CD4-positive, alpha-beta T cell treated with Interleukin-17A for 4 hours (primary cell): ENCODE data around the gene BCL2A1.
"Not testable (repeated sequence)": the region's sequence is repeated elsewhere in the genome, so short reads cannot be mapped to it uniquely, and the experiment has no call there.

Experiments
- DNase-seq: peaks from one replicate; pipeline ENCODE4 v3.0.0-alpha.2; 2020; ENCODE audit warnings: mixed read lengths

The BCL2A1 gene

GRCh38 chr15:79956354-79956939 is 14.5 kb downstream of the BCL2A1 start:
- DNase-seq, result no peak

- no peak for DNase-seq
Measured at GRCh38 chr15:79954661-79955060, 16.3 kb downstream of the BCL2A1 start.

- no peak for DNase-seq
Measured at GRCh38 chr15:79953951-79954444, 17.0 kb downstream of the BCL2A1 start.

GRCh38 chr15:79952329-79952728 is 18.7 kb downstream of the BCL2A1 start:
- DNase-seq, result no peak

- no peak for DNase-seq
Measured at GRCh38 chr15:79950247-79950646, 20.7 kb downstream of the BCL2A1 start.

GRCh38 chr15:79948761-79949160 is 22.2 kb downstream of the BCL2A1 start:
- no peak for DNase-seq

- no peak for DNase-seq
Measured at GRCh38 chr15:79948095-79948695, 22.8 kb downstream of the BCL2A1 start.

GRCh38 chr15:79947009-79947408 is 24.0 kb downstream of the BCL2A1 start:
- no peak for DNase-seq

GRCh38 chr15:79944622-79945021 is 26.4 kb downstream of the BCL2A1 start:
- DNase-seq, result no peak

- no peak for DNase-seq
Measured at GRCh38 chr15:79943820-79944219, 27.2 kb downstream of the BCL2A1 start.

GRCh38 chr15:79942741-79943481 is 28.1 kb downstream of the BCL2A1 start:
- no peak for DNase-seq

GRCh38 chr15:79939399-79939798 is 31.6 kb downstream of the BCL2A1 start:
- DNase-seq, result no peak

- DNase-seq, result no peak
Measured at GRCh38 chr15:79938143-79938542, 32.9 kb downstream of the BCL2A1 start.

- not testable (repeated sequence) for DNase-seq
Measured at GRCh38 chr15:79935556-79936201, 35.3 kb downstream of the BCL2A1 start.

GRCh38 chr15:79933231-79933630 is 37.8 kb downstream of the BCL2A1 start:
- DNase-seq, result no peak

- DNase-seq, result no peak
Measured at GRCh38 chr15:79932447-79932846, 38.5 kb downstream of the BCL2A1 start.

- no peak for DNase-seq
Measured at GRCh38 chr15:79930516-79930915, 40.5 kb downstream of the BCL2A1 start.

GRCh38 chr15:79929412-79929811 is 41.6 kb downstream of the BCL2A1 start:
- DNase-seq, result no peak

- not testable (repeated sequence) for DNase-seq
Measured at GRCh38 chr15:79926116-79926515, 44.9 kb downstream of the BCL2A1 start.

- no peak for DNase-seq
Measured at GRCh38 chr15:79924379-79924778, 46.6 kb downstream of the BCL2A1 start.

- DNase-seq, result peak; percentile 98
Measured at GRCh38 chr15:79923515-79924169, 47.4 kb downstream of the BCL2A1 start.

GRCh38 chr15:79923079-79923514 is 47.9 kb downstream of the BCL2A1 start:
- peak; percentile 71 for DNase-seq

- DNase-seq, result peak; percentile 4
Measured at GRCh38 chr15:79922512-79923078, 48.4 kb downstream of the BCL2A1 start.
